ENCODE results near the gene COL3A1.

The COL3A1 gene

GRCh38 chr2:189060096-189060642 is 86.0 kb downstream of the COL3A1 start:
- Histone ChIP-seq H3K9me3 (no peaks in the 10 kb centered on the region), H3K4me3 (ENCODE audit: low read depth in 1 of 2, low read length in 1 of 2) (no peak overlapping the region), H3K4me1 (ENCODE audit: control insufficient read depth in 1 of 2, insufficient read depth in 1 of 2, low read depth in 1 of 2, low read length in 1 of 2) (no peaks in the 10 kb centered on the region), H3K36me3 (no peaks in the 10 kb centered on the region), H3K27me3 (no peaks in the 10 kb centered on the region), H3K27ac (no peak overlapping the region)
- TF ChIP-seq CTCF (IDR thresholded peaks at IDR 0.05) = no peak

Data from neutrophil (primary cell).